Ishikawa (cell line): Measurements from ENCODE around the gene VPS35L.

ENCODE experiments used
- CEBPB ChIP-seq: IDR thresholded peaks from 2 replicates; pipeline ENCODE4 v1.6.1; 2012
- CREB1 ChIP-seq: IDR thresholded peaks from 2 replicates; pipeline ENCODE4 v1.6.1; 2012; ENCODE audit warnings: low read depth
- EGR1 ChIP-seq: IDR thresholded peaks from 2 replicates; pipeline ENCODE4 v1.6.1; 2012
- EP300 ChIP-seq: IDR thresholded peaks from 2 replicates; pipeline ENCODE4 v1.6.1; 2012; ENCODE audit warnings: borderline replicate concordance
- FOXM1 ChIP-seq: IDR thresholded peaks from 2 replicates; pipeline ENCODE4 v1.6.1; 2012; ENCODE audit warnings: low read depth, borderline replicate concordance
- NFIC ChIP-seq: IDR thresholded peaks from 2 replicates; pipeline ENCODE4 v1.6.1; 2012
- RAD21 ChIP-seq: IDR thresholded peaks from 2 replicates; pipeline ENCODE4 v1.6.1; 2012; ENCODE audit warnings: low read depth
- REST ChIP-seq: IDR thresholded peaks from 2 replicates; pipeline ENCODE4 v1.6.1; 2012; ENCODE audit warnings: low read depth, mild to moderate bottlenecking
- TAF1 ChIP-seq: IDR thresholded peaks from 2 replicates; pipeline ENCODE4 v1.6.1; 2012; ENCODE audit warnings: low read depth, mild to moderate bottlenecking
- TCF12 ChIP-seq: IDR thresholded peaks from 2 replicates; pipeline ENCODE4 v1.6.1; 2012; ENCODE audit warnings: low read depth
- TEAD4 ChIP-seq: IDR thresholded peaks from 2 replicates; pipeline ENCODE4 v1.6.1; 2012
- USF1 ChIP-seq: IDR thresholded peaks from 2 replicates; pipeline ENCODE4 v1.6.1; 2012
- YY1 ChIP-seq: IDR thresholded peaks from 2 replicates; pipeline ENCODE4 v1.6.1; 2012; ENCODE audit warnings: low read depth
- ZBTB7A ChIP-seq: IDR thresholded peaks from 2 replicates; pipeline ENCODE4 v1.6.1; 2012; ENCODE audit warnings: low read depth
- TF ChIP-seq, protein P1 (sequence below): IDR thresholded peaks from 2 replicates; pipeline ENCODE4 v1.6.1; 2012

Gene VPS35L

DNA sequence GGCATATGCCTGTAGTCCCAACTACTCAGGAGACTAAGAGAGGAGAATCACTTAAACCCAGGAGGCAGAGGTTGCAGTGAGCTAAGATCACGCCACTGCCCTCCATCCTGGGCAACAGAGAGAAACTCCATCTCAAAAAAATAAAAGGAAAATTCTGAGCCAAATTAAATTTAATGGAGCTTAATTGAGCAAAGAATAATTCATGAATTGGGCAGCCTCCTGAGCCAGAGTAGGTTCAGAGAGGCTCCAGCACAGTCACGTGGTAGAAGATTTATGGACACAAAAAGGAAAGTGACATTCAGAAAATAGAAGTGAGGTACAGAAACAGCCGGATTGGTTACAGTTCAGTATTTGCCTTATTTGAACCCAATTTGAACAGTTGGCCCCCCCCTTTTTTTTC, 10.9 kb downstream of the VPS35L start:
- TF ChIP-seq RAD21 (no peak), TEAD4 (no peak), YY1 (no peak), ZBTB7A (no peak), EGR1 (no peak), REST (no peak), CREB1 (no peak), NFIC (no peak), EP300 (no peak), CEBPB (no peak), TAF1 (no peak), USF1 (no peak)
- TF ChIP-seq, protein P1, sequence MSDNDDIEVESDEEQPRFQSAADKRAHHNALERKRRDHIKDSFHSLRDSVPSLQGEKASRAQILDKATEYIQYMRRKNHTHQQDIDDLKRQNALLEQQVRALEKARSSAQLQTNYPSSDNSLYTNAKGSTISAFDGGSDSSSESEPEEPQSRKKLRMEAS, result no peak

DNA sequence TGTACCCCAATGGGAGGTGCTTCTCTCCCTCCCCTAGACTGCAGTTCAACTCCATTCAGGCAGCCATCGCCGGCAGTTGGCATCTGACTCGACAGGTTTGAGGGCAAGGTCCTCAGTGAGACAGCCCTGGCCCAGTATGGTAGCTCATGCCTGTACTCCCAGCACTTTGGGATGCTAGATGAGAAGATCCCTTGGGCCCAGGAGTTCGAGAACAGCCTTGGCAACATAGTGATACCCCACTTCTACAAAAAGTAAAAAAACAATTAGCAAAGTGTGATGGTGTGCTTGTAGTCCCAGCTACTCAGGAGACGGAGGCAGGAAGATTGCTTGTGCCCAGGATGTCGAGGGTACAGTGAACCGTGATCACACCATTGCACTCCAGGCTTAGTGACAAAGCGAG, 12.1 kb downstream of the VPS35L start:
- TF ChIP-seq EGR1 (no peak), EP300 (no peak), TAF1 (no peak), REST (no peak), NFIC (no peak), RAD21 (no peak), ZBTB7A (no peak), USF1 (no peak), CREB1 (no peak), CEBPB (no peak)
- TF ChIP-seq, protein P1, result no peak

GRCh38 chr16:19573997-19574396, 18.5 kb downstream of the VPS35L start:
- TF ChIP-seq NFIC, result no peak
- TF ChIP-seq TAF1, result no peak
- TF ChIP-seq EGR1, result no peak
- no peak for TF ChIP-seq TCF12
- no peak for TF ChIP-seq CREB1
- TF ChIP-seq RAD21, result no peak
- TF ChIP-seq REST, result no peak
- no peak for TF ChIP-seq EP300
- TF ChIP-seq ZBTB7A, result no peak
- TF ChIP-seq FOXM1, result no peak
- no peak for TF ChIP-seq CEBPB
- TF ChIP-seq TEAD4, result no peak
- TF ChIP-seq, protein P1, result no peak
- TF ChIP-seq YY1, result no peak
- TF ChIP-seq USF1, result no peak

- no peak for TF ChIP-seq FOXM1
- no peak for TF ChIP-seq CREB1
- no peak for TF ChIP-seq TAF1
- TF ChIP-seq TEAD4, result no peak
- no peak for TF ChIP-seq YY1
- no peak for TF ChIP-seq EGR1
- no peak for TF ChIP-seq REST
- TF ChIP-seq TCF12, result no peak
- TF ChIP-seq ZBTB7A, result no peak
- TF ChIP-seq, protein P1, result no peak
- TF ChIP-seq RAD21, result no peak
Observed at GRCh38 chr16:19574615-19575014, 19.1 kb downstream of the VPS35L start.
